Naive thymus-derived CD4-positive, alpha-beta T cell (primary cell): ENCODE results near the gene SORCS2. TPM values are rescaled to one million over a fixed set of nuclear protein-coding genes. Genes with fewer than 3 reads are reported as not detected.
A peak's percentile ranks its signal among the peaks of the same experiment; 100 is the strongest.

ENCODE experiments used
- ATAC-seq: fragments of 150-1000 bp; cut with Tn5 transposase; 2 replicates; pipeline ENCODE4 v1.10.0; 2021; ENCODE audit warnings: mild to moderate bottlenecking, moderate library complexity
- CTCF ChIA-PET: fragments of 350-600 bp; sonication (Branson Sonifier 250); formaldehyde crosslinking; loops from one replicate; lab custom pipeline; 2021; ENCODE audit warnings: antibody characterized with exemption; lab: Charles Lee
- POLR2A ChIA-PET: fragments of 350-600 bp; sonication (Branson Sonifier 250); formaldehyde crosslinking; loops from one replicate; lab custom pipeline; 2021; ENCODE audit warnings: antibody characterized with exemption, inconsistent platforms; lab: Charles Lee
- DNase-seq, 9 donors: peaks; one replicate each; pipeline versions ENCODE4 v3.0.0 to v3.0.0-alpha.2; 2020 to 2022; ENCODE audit warnings: mixed read lengths in 1 of 9
- H3K27ac ChIP-seq: one replicate; pipeline ENCODE4 v1.7.0; 2013; ENCODE audit warnings: mild to moderate bottlenecking, low read depth, low read length, moderate library complexity
- H3K27me3 ChIP-seq, 2 donors: one replicate each; pipeline ENCODE4 v1.7.0; 2013; ENCODE audit warnings: low read length in 2 of 2, mild to moderate bottlenecking in 2 of 2, moderate library complexity in 2 of 2; ENCODE audit not compliant: control insufficient read depth in 2 of 2, insufficient read depth in 2 of 2
- H3K36me3 ChIP-seq, 3 experiments: 1 replicate in 2 of 3; 2 replicates in 1 of 3; pipeline ENCODE4 v1.7.0; 2013; ENCODE audit warnings: low read length in 3 of 3, mild to moderate bottlenecking in 3 of 3, moderate library complexity in 1 of 3; ENCODE audit not compliant: insufficient read depth in 3 of 3, control insufficient read depth in 2 of 3
- H3K4me1 ChIP-seq, 2 donors: one replicate each; pipeline ENCODE4 v1.7.0; 2013; ENCODE audit warnings: low read length in 2 of 2, mild to moderate bottlenecking in 2 of 2, moderate library complexity in 1 of 2; ENCODE audit not compliant: control insufficient read depth in 2 of 2, insufficient read depth in 2 of 2
- H3K4me3 ChIP-seq: 2 replicates; pipeline ENCODE4 v1.7.0; 2013; ENCODE audit warnings: mild to moderate bottlenecking, low read length
- H3K9me3 ChIP-seq, 3 experiments: 1 replicate in 2 of 3; 2 replicates in 1 of 3; pipeline ENCODE4 v1.7.0; 2013; ENCODE audit warnings: low read length in 3 of 3; ENCODE audit not compliant: control insufficient read depth in 2 of 3
- H3K27ac Mint-ChIP-seq, 9 donors: one replicate each; pipeline ENCODE4 v1.8.0; 2020 to 2022; ENCODE audit warnings: mixed read lengths in 9 of 9, mild to moderate bottlenecking in 8 of 9, moderate library complexity in 5 of 9, inconsistent platforms in 2 of 9
- H3K27me3 Mint-ChIP-seq, 5 donors: one replicate each; pipeline ENCODE4 v1.8.0; 2021 to 2022; ENCODE audit warnings: mixed read lengths in 5 of 5, mild to moderate bottlenecking in 1 of 5
- H3K36me3 Mint-ChIP-seq, 5 donors: one replicate each; pipeline ENCODE4 v1.8.0; 2020 to 2022; ENCODE audit warnings: mixed read lengths in 5 of 5, mild to moderate bottlenecking in 3 of 5, inconsistent platforms in 1 of 5
- H3K4me1 Mint-ChIP-seq, 7 donors: one replicate each; pipeline ENCODE4 v1.8.0; 2020 to 2022; ENCODE audit warnings: mixed read lengths in 7 of 7, mild to moderate bottlenecking in 3 of 7, inconsistent platforms in 1 of 7
- H3K4me3 Mint-ChIP-seq, 10 donors: one replicate each; pipeline ENCODE4 v1.8.0; 2020 to 2022; ENCODE audit warnings: mild to moderate bottlenecking in 10 of 10, mixed read lengths in 10 of 10, moderate library complexity in 6 of 10, inconsistent platforms in 2 of 10
- H3K9me3 Mint-ChIP-seq, 11 donors: one replicate each; pipeline ENCODE4 v1.8.0; 2020 to 2022; ENCODE audit warnings: mixed read lengths in 11 of 11, mild to moderate bottlenecking in 4 of 11, inconsistent platforms in 1 of 11, moderate library complexity in 1 of 11
- intact Hi-C, 2 donors: fragments of 100-400 bp; cut with micrococcal nuclease; formaldehyde crosslinking; loops; one replicate each; pipeline ENCODE4 v1.15.1; 2023
- polyA plus RNA-seq, 2 donors: library from polyadenylated mRNA; unstranded; fragments of 300-500 nt; fragmentation: Illumina TruSeq; gene quantifications; one replicate each; pipeline ENCODE4 v1.2.3, GENCODE V29; 2021
- total RNA-seq, 6 experiments: library from RNA in 5 of 6; stranded (reverse) in 5 of 6; gene quantifications; 1 replicate in 5 of 6; 2 replicates in 1 of 6; pipeline ENCODE4 v1.2.3 and lab custom pipeline; 2021 to 2026

SORCS2 gene
- total and polyA plus RNA-seq, 7 experiments from 2014 or later = 0.10 TPM; not detected in 6

DNA sequence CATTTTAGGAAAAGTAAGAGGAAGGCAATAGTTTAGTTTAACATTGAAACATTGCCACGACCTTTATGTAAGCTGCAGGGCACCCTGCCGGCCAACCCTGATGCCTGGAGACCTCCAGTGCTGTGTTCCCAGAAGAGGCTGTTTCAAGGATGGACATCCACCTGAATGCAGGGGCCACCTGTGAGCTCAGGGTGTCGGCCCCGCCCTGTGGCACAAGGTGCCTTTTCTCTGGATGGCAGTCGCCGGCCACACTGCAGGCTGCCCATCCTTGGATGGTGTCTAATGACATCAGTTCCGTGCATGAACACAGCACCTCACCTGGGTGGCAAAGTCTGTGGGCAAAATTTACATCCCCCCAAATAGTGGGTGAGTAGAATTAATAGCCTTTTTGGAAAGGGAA lies 567.3 kb downstream of the SORCS2 start:
- H3K9me3 ChIP-seq = no peaks in the 10 kb centered on the region
- H3K27ac ChIP-seq = peak overlapping the region; percentile 84
- peaks cover 0 to 21% (median 4%) of the 10 kb centered on the region in 5 donors for H3K36me3 Mint-ChIP-seq
- no peaks in the 10 kb centered on the region for H3K27me3 Mint-ChIP-seq
- no peak for DNase-seq
- POLR2A ChIA-PET = interaction anchor here (1.0 to 3.1 kb wide), 4 partner anchors 9 to 681 kb away, joined by 3 to 15 read pairs (median 10); partner anchors contain the start of genes ACOX3 and TRMT44
- H3K4me1 Mint-ChIP-seq = peaks cover 11 to 49% (median 37%) of the 10 kb centered on the region in 7 donors
- no peaks in the 10 kb centered on the region for H3K27me3 ChIP-seq
- peaks cover 0 to 4% (median 0%) of the 10 kb centered on the region in 3 experiments for H3K36me3 ChIP-seq
- H3K4me3 Mint-ChIP-seq = peak overlapping the region; percentile 77 to 94 (median 84)
- CTCF ChIA-PET = interaction anchor here (0.6 to 6.4 kb wide), 4 partner anchors 10 to 400 kb away, joined by 3 to 33 read pairs (median 3); no protein-coding TSS in a partner anchor
- H3K4me3 ChIP-seq = peak overlapping the region; percentile 46
- peak; percentile 11 for ATAC-seq
- H3K9me3 Mint-ChIP-seq = peaks cover 0 to under 1% (median 0%) of the 10 kb centered on the region in 11 donors
- intact Hi-C loops = loop anchor here (1.0 to 10.0 kb wide), 10 partner anchors 10 to 977 kb away; partner anchors contain the start of genes ABLIM2 (in 1 of the 2), ACOX3 (in 1 of the 2), AFAP1 (in 1 of the 2) and KIAA0232 (in 1 of the 2)
- peaks cover 18 to 30% of the 10 kb centered on the region in 2 donors for H3K4me1 ChIP-seq
- H3K27ac Mint-ChIP-seq = peak overlapping the region; percentile 89 to 100 (median 96)

GRCh38 chr4:7760228-7760627 lies 567.9 kb downstream of the SORCS2 start:
- Histone ChIP-seq H3K4me1 (peaks cover 18 to 30% of the 10 kb centered on the region in 2 donors), H3K36me3 (peaks cover 0 to 5% (median 0%) of the 10 kb centered on the region in 3 experiments), H3K4me3 (no peak overlapping the region), H3K9me3 (no peaks in the 10 kb centered on the region), H3K27ac (peak overlapping the region; percentile 84), H3K27me3 (no peaks in the 10 kb centered on the region)
- ATAC-seq (no peak), DNase-seq (no peak)
- H3K27me3 Mint-ChIP-seq = no peaks in the 10 kb centered on the region
- intact Hi-C loops = no loop called here
- peak overlapping the region; percentile 89 to 100 (median 96) for H3K27ac Mint-ChIP-seq
- peaks cover 14 to 49% (median 37%) of the 10 kb centered on the region in 7 donors for H3K4me1 Mint-ChIP-seq
- H3K9me3 Mint-ChIP-seq = no peaks in the 10 kb centered on the region
- CTCF ChIA-PET = interaction anchor here (0.9 to 6.4 kb wide), 2 partner anchors 9 to 42 kb away, joined by 3 to 33 read pairs; no protein-coding TSS in a partner anchor
- H3K4me3 Mint-ChIP-seq = peak overlapping the region; percentile 6 to 94 (median 84)
- H3K36me3 Mint-ChIP-seq = peaks cover 0 to 23% (median 4%) of the 10 kb centered on the region in 5 donors
- POLR2A ChIA-PET = interaction anchor here (1.3 to 3.1 kb wide), 4 partner anchors 10 to 680 kb away, joined by 3 to 15 read pairs (median 12); partner anchors contain the start of genes ACOX3 and TRMT44

GRCh38 chr4:7760706-7761105 lies 568.4 kb downstream of the SORCS2 start:
- peak overlapping the region; percentile 84 for H3K27ac ChIP-seq
- no peak for DNase-seq
- ATAC-seq = no peak
- CTCF ChIA-PET = interaction anchor here (0.9 to 6.4 kb wide), 6 partner anchors 9 to 253 kb away, joined by 3 to 33 read pairs (median 4); no protein-coding TSS in a partner anchor
- no peaks in the 10 kb centered on the region for H3K9me3 Mint-ChIP-seq
- no peaks in the 10 kb centered on the region for H3K27me3 Mint-ChIP-seq
- no peaks in the 10 kb centered on the region for H3K9me3 ChIP-seq
- H3K4me1 Mint-ChIP-seq = peaks cover 13 to 49% (median 37%) of the 10 kb centered on the region in 7 donors
- peak overlapping the region in 6 of 9 donors; percentile 77 to 100 (median 96) for H3K27ac Mint-ChIP-seq
- no peak overlapping the region for H3K4me3 Mint-ChIP-seq
- intact Hi-C loops = loop anchor here in 1 of 2 donors (1.0 kb wide), 2 partner anchors 42 to 227 kb away; no protein-coding TSS in a partner anchor
- H3K4me3 ChIP-seq = no peak overlapping the region
- H3K4me1 ChIP-seq = peaks cover 18 to 30% of the 10 kb centered on the region in 2 donors
- peaks cover 0 to 10% (median 0%) of the 10 kb centered on the region in 3 experiments for H3K36me3 ChIP-seq
- POLR2A ChIA-PET = interaction anchor here (1.3 to 2.6 kb wide), 4 partner anchors 10 to 680 kb away, joined by 3 to 15 read pairs (median 8); partner anchors contain the start of genes ACOX3 and TRMT44
- H3K27me3 ChIP-seq = no peaks in the 10 kb centered on the region
- peaks cover 0 to 26% (median 6%) of the 10 kb centered on the region in 5 donors for H3K36me3 Mint-ChIP-seq

GRCh38 chr4:7761312-7761711 lies 569.0 kb downstream of the SORCS2 start:
- Histone ChIP-seq H3K27me3 (no peaks in the 10 kb centered on the region), H3K36me3 (peaks cover 0 to 14% (median 0%) of the 10 kb centered on the region in 3 experiments), H3K4me1 (peaks cover 18 to 30% of the 10 kb centered on the region in 2 donors), H3K4me3 (no peak overlapping the region), H3K9me3 (no peaks in the 10 kb centered on the region), H3K27ac (peak overlapping the region; percentile 10)
- intact Hi-C loops = loop anchor here in 1 of 2 donors (1.0 kb wide), 2 partner anchors 41 to 226 kb away; no protein-coding TSS in a partner anchor
- DNase-seq (no peak), ATAC-seq (no peak)
- H3K27me3 Mint-ChIP-seq = no peaks in the 10 kb centered on the region
- H3K27ac Mint-ChIP-seq = peak overlapping the region; percentile 47 to 100 (median 92)
- POLR2A ChIA-PET = interaction anchor here (1.9 to 2.5 kb wide), 2 partner anchors 11 to 41 kb away, joined by 5 to 10 read pairs; no protein-coding TSS in a partner anchor
- no peaks in the 10 kb centered on the region for H3K9me3 Mint-ChIP-seq
- peaks cover 0 to 31% (median 6%) of the 10 kb centered on the region in 5 donors for H3K36me3 Mint-ChIP-seq
- H3K4me1 Mint-ChIP-seq = peaks cover 13 to 49% (median 37%) of the 10 kb centered on the region in 7 donors
- H3K4me3 Mint-ChIP-seq = peak overlapping the region in 5 of 10 donors; percentile 27 to 49 (median 37)
- CTCF ChIA-PET = interaction anchor here (0.9 to 6.4 kb wide), 8 partner anchors 9 to 253 kb away, joined by 3 to 33 read pairs (median 4); no protein-coding TSS in a partner anchor

- H3K9me3 Mint-ChIP-seq = no peaks in the 10 kb centered on the region
- H3K36me3 Mint-ChIP-seq = peaks cover 0 to 31% (median 6%) of the 10 kb centered on the region in 5 donors
Measured at GRCh38 chr4:7761720-7762119, 569.4 kb downstream of the SORCS2 start.

More at GRCh38 chr4:7761720-7762119, 569.4 kb downstream of the SORCS2 start:
- ATAC-seq (peak; percentile 74), DNase-seq (peak in 8 of 9 donors; percentile 33 to 65 (median 52))
- ChIA-PET CTCF (interaction anchor here (0.6 to 6.4 kb wide), 12 partner anchors 9 to 678 kb away, joined by 3 to 33 read pairs (median 3); no protein-coding TSS in a partner anchor), POLR2A (interaction anchor here (0.6 to 2.5 kb wide), 3 partner anchors 11 to 427 kb away, joined by 3 to 10 read pairs (median 5); no protein-coding TSS in a partner anchor)
- no peaks in the 10 kb centered on the region for H3K9me3 ChIP-seq
- H3K27me3 ChIP-seq = no peaks in the 10 kb centered on the region
- peaks cover 0 to 18% (median 0%) of the 10 kb centered on the region in 3 experiments for H3K36me3 ChIP-seq
- Mint-ChIP-seq H3K27me3 (no peaks in the 10 kb centered on the region), H3K4me3 (peak overlapping the region in 5 of 10 donors; percentile 27 to 49 (median 37)), H3K27ac (peak overlapping the region; percentile 47 to 100 (median 92)), H3K4me1 (peaks cover 13 to 49% (median 37%) of the 10 kb centered on the region in 7 donors)
- intact Hi-C loops = loop anchor here in 1 of 2 donors (1.0 kb wide), 2 partner anchors 41 to 226 kb away; no protein-coding TSS in a partner anchor
- H3K4me1 ChIP-seq = peaks cover 18 to 30% of the 10 kb centered on the region in 2 donors
- peak overlapping the region; percentile 10 for H3K27ac ChIP-seq
- H3K4me3 ChIP-seq = no peak overlapping the region
